Suppressor macrophage treated with lipopolysaccharide for 1 hour (primary cell): ENCODE data around the gene TRIP13.
"Not testable (repeated sequence)": the region's sequence is repeated elsewhere in the genome, so short reads cannot be mapped to it uniquely, and the experiment has no call there.

Experiments
- DNase-seq, 3 donors: peaks; one replicate each; pipeline ENCODE4 v3.0.0-alpha.2; 2020 to 2022

TRIP13 gene

GRCh38 chr5:922436-923280 lies 30.0 kb downstream of the TRIP13 start:
- DNase-seq: no peak

GRCh38 chr5:923281-923873 lies 30.7 kb downstream of the TRIP13 start:
- peak; percentile 72 to 90 (median 82) for DNase-seq

GRCh38 chr5:926417-927171 lies 33.9 kb downstream of the TRIP13 start:
- DNase-seq: peak in 2 of 3 donors; percentile 21 to 65

GRCh38 chr5:927172-928015 lies 34.7 kb downstream of the TRIP13 start:
- DNase-seq: no peak

- not testable (repeated sequence) for DNase-seq
Measured at GRCh38 chr5:929182-929581, 36.5 kb downstream of the TRIP13 start.

GRCh38 chr5:929596-929995 lies 36.9 kb downstream of the TRIP13 start:
- DNase-seq: no peak

- no peak for DNase-seq
Measured at GRCh38 chr5:930866-931265, 38.2 kb downstream of the TRIP13 start.

GRCh38 chr5:931570-932145 lies 39.0 kb downstream of the TRIP13 start:
- DNase-seq: no peak

- DNase-seq: no peak
Measured at GRCh38 chr5:932151-932627, 39.5 kb downstream of the TRIP13 start.

- DNase-seq: no peak
Measured at GRCh38 chr5:932628-933250, 40.1 kb downstream of the TRIP13 start.

GRCh38 chr5:933251-933861 lies 40.7 kb downstream of the TRIP13 start:
- no peak for DNase-seq

GRCh38 chr5:933951-934350 lies 41.3 kb downstream of the TRIP13 start:
- DNase-seq: not testable (repeated sequence)

- DNase-seq: not testable (repeated sequence)
Measured at GRCh38 chr5:934381-934967, 41.8 kb downstream of the TRIP13 start.

GRCh38 chr5:935510-936084 lies 42.9 kb downstream of the TRIP13 start:
- peak in 1 of 3 donors; percentile 10 for DNase-seq

GRCh38 chr5:936149-937144 lies 43.8 kb downstream of the TRIP13 start:
- DNase-seq: no peak

GRCh38 chr5:937151-937924 lies 44.7 kb downstream of the TRIP13 start:
- no peak for DNase-seq

- DNase-seq: no peak
Measured at GRCh38 chr5:939368-939767, 46.7 kb downstream of the TRIP13 start.

GRCh38 chr5:940741-941140 lies 48.1 kb downstream of the TRIP13 start:
- not testable (repeated sequence) for DNase-seq
